Left renal cortex interstitium (tissue), 4 donors: ENCODE data around the gene MOB3B. TPM values are rescaled to one million over a fixed set of nuclear protein-coding genes. Genes with fewer than 3 reads are reported as not detected.

Experiments
- DNase-seq, 4 donors: peaks; one replicate each; pipeline ENCODE4 v3.0.0-alpha.2; 2013; ENCODE audit warnings: low read depth in 4 of 4, low spot score in 2 of 4, missing footprints in 1 of 4
- polyA plus RNA-seq, 4 donors: library from polyadenylated mRNA; unstranded; fragments of 120-200 nt; gene quantifications; one replicate each; pipeline ENCODE4 v1.2.1, GENCODE V29; 2013; ENCODE audit not compliant: insufficient read length in 4 of 4

The MOB3B gene
- polyA plus RNA-seq = 10 to 100 TPM; 21.2 to 23.9 (median 22.4) TPM

GRCh38 chr9:27529316-27530278, at the start of gene MOB3B:
Gene MOB3B (minus strand): TSS chr9:27529814. CDS start chr9:27455550, 74,264 bp downstream.
- DNase-seq = peak in 2 of 4 donors; percentile 72 to 73

- peak; percentile 90 to 96 (median 94) for DNase-seq
These were observed 44.3 kb upstream of the MOB3B start for GRCh38 chr9:27573634-27574590.

- DNase-seq = peak in 2 of 4 donors; percentile 32 to 39
These were observed 43.5 kb upstream of the MOB3B start, which contains the start of gene C9orf72 for GRCh38 chr9:27572918-27573633. Gene C9orf72 (minus strand): TSS chr9:27573481. CDS start chr9:27567120, 6,361 bp downstream.

GRCh38 chr9:27572566-27572917, 42.9 kb upstream of the MOB3B start:
- DNase-seq = peak in 3 of 4 donors; percentile 39 to 66 (median 51)

GRCh38 chr9:27572061-27572460, 42.4 kb upstream of the MOB3B start:
- DNase-seq = no peak

GRCh38 chr9:27571011-27571410, 41.4 kb upstream of the MOB3B start:
- no peak for DNase-seq

GRCh38 chr9:27569406-27569805, 39.8 kb upstream of the MOB3B start:
- no peak for DNase-seq

- DNase-seq = no peak
These were observed 36.5 kb upstream of the MOB3B start for GRCh38 chr9:27566118-27566517.

- no peak for DNase-seq
These were observed 36.1 kb upstream of the MOB3B start for GRCh38 chr9:27565696-27566095.

GRCh38 chr9:27564670-27565069, 35.1 kb upstream of the MOB3B start:
- DNase-seq = no peak

GRCh38 chr9:27563738-27564430, 34.3 kb upstream of the MOB3B start:
- DNase-seq = no peak

- DNase-seq = no peak
These were observed 32.1 kb upstream of the MOB3B start for GRCh38 chr9:27561685-27562084.

- DNase-seq = no peak
These were observed 30.8 kb upstream of the MOB3B start for GRCh38 chr9:27560457-27560856.

- DNase-seq = no peak
These were observed 28.7 kb upstream of the MOB3B start for GRCh38 chr9:27558307-27558706.

- no peak for DNase-seq
These were observed 26.9 kb upstream of the MOB3B start for GRCh38 chr9:27556470-27556869.

GRCh38 chr9:27554712-27555111, 25.1 kb upstream of the MOB3B start:
- DNase-seq = no peak

- DNase-seq = no peak
These were observed 19.7 kb upstream of the MOB3B start for GRCh38 chr9:27549196-27549755.

GRCh38 chr9:27548055-27548741, 18.6 kb upstream of the MOB3B start:
- DNase-seq = peak in 2 of 4 donors; percentile 55

GRCh38 chr9:27545471-27545870, 15.9 kb upstream of the MOB3B start:
- no peak for DNase-seq
